Nephron progenitor cell (in vitro differentiated cells): ENCODE data around the gene SIVA1.

Experiments used
- DNase-seq: peaks from one replicate; pipeline ENCODE4 v3.0.0; 2021
- H3K27ac Mint-ChIP-seq: 2 replicates; pipeline ENCODE4 v1.8.0; 2021; ENCODE audit warnings: mild to moderate bottlenecking, moderate library complexity, mixed read lengths
- H3K27me3 Mint-ChIP-seq: 2 replicates; pipeline ENCODE4 v1.8.0; 2021; ENCODE audit warnings: mild to moderate bottlenecking, low read depth, mixed read lengths; ENCODE audit not compliant: poor library complexity
- H3K36me3 Mint-ChIP-seq: 2 replicates; pipeline ENCODE4 v1.8.0; 2021; ENCODE audit warnings: low read depth, mixed read lengths
- H3K4me1 Mint-ChIP-seq: 2 replicates; pipeline ENCODE4 v1.8.0; 2021; ENCODE audit warnings: mixed read lengths
- H3K4me3 Mint-ChIP-seq: 2 replicates; pipeline ENCODE4 v1.8.0; 2021; ENCODE audit warnings: mild to moderate bottlenecking, moderate library complexity, mixed read lengths
- H3K9me3 Mint-ChIP-seq: 2 replicates; pipeline ENCODE4 v1.8.0; 2021; ENCODE audit warnings: mild to moderate bottlenecking, moderate library complexity, mixed read lengths
- TF ChIP-seq, protein P1 (sequence below): fragments of 200-600 bp; sonication (generic); IDR thresholded peaks from 2 replicates; pipeline ENCODE4 v1.5.0; 2021; ENCODE audit warnings: antibody characterized with exemption

SIVA1 gene

DNA sequence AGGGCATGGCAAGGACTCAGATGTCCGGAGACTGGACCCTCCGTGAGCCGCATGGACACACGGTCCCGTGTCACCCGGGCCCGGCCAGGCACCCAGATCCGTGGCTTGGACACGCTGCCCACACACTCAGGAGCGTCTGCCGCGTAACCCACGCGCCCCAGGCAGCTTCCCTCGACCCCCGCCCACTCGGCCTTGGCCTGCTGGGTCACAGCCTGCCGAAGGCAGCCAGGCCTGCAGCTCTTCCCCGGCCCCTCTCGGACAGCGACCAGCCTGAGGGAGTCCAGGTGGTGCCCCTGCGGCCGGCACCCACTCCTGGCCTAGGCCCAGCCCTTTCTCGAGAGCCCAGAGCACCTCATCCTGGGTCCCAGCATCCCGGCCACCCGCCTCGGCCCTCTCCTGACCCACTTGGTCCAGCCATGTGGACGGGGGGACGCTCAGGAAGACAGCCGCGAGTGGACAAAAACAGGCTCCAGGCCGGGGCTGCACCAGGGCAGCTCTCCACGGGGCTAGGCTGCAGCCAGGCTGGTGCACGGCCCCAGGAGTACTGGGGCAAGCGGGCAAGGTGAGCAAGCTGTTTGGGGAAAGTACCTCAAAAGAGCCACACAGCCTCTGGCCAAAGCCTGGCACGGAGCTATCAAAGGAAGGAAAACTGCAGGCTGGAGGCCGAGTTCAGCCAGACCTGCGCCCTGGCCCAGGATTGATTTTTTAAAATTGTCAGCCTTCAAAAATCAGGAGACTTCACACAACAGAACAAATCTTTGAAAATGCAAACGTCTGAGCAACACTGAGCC, 36.1 kb downstream of the SIVA1 start:
- H3K4me1 Mint-ChIP-seq = peaks cover 19% of the 10 kb centered on the region
- H3K9me3 Mint-ChIP-seq = no peaks in the 10 kb centered on the region
- no peak overlapping the region for H3K4me3 Mint-ChIP-seq
- H3K36me3 Mint-ChIP-seq = no peaks in the 10 kb centered on the region
- H3K27ac Mint-ChIP-seq = no peak overlapping the region
- no peaks in the 10 kb centered on the region for H3K27me3 Mint-ChIP-seq
- DNase-seq = no peak
- TF ChIP-seq, protein P1, sequence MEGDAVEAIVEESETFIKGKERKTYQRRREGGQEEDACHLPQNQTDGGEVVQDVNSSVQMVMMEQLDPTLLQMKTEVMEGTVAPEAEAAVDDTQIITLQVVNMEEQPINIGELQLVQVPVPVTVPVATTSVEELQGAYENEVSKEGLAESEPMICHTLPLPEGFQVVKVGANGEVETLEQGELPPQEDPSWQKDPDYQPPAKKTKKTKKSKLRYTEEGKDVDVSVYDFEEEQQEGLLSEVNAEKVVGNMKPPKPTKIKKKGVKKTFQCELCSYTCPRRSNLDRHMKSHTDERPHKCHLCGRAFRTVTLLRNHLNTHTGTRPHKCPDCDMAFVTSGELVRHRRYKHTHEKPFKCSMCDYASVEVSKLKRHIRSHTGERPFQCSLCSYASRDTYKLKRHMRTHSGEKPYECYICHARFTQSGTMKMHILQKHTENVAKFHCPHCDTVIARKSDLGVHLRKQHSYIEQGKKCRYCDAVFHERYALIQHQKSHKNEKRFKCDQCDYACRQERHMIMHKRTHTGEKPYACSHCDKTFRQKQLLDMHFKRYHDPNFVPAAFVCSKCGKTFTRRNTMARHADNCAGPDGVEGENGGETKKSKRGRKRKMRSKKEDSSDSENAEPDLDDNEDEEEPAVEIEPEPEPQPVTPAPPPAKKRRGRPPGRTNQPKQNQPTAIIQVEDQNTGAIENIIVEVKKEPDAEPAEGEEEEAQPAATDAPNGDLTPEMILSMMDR = no peak

DNA sequence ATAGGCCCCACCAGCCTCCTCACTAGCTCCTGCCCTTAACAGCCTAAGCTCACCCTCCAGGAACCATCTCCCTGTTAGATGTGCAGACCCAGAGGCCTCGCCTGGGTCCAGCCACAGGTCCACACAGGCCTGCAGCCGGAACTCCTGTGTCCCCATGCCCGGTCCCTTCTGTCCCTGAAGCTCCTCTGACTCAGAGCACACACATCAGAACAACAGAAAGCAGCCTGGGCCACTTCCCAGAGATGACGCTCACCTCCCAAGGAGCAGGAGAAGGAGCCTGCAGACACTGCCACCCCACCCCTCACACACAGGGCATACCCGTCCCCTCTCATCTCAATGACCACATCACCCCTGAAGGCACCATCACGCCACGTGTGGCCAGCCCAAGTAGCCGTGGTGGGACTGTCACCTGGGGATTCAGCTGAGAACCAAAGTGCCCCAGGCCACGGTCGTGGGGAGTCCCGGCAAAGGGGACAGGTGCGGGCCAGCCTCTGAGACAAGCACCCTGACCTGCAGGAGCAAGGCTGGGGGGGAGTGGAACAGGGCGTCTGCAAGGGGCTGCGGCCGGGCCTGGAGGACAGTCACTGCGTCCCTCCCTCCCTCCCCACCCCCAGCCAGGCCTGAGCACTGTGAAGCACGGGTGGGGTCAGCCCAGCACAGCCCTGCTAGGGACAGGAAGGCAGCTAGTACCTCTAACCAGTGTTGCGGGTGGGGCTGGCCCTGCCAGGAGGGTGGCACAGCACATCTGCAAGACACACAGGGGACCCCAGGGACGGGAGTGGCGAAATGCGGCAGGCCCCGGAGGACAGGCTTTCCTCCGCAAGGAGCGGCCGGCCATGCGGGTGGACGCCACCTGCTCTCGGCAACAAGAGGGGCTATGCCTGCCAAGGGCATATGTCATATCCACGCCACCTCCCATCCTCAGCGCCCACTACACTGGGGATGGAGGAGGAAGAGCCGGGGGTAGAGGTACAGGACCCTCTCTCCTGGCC, 37.1 kb downstream of the SIVA1 start:
- Mint-ChIP-seq H3K9me3 (no peaks in the 10 kb centered on the region), H3K4me3 (no peak overlapping the region), H3K36me3 (no peaks in the 10 kb centered on the region), H3K27ac (no peak overlapping the region), H3K27me3 (no peaks in the 10 kb centered on the region), H3K4me1 (peaks cover 26% of the 10 kb centered on the region)
- DNase-seq = no peak
- TF ChIP-seq, protein P1 = no peak

DNA sequence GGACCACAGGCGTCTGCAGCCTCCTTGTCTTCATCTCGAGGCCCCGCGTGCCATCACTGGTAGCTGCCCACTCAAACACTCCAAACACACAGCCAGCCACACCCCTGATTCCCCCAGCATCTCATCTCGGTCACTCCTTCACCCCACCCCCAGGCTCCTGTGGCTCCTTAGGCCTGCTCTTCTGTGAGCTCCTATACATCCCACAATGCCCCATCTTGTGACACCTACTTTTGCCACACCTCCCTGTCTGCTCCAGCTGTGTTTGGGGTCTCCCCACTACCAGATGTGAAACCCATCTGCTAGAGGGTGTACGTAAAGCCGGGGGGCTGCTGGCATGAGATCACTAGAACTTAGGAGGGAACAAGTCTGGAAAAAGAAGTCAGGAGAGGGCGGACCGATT, 38.5 kb downstream of the SIVA1 start:
- H3K9me3 Mint-ChIP-seq = no peaks in the 10 kb centered on the region
- H3K27ac Mint-ChIP-seq = no peak overlapping the region
- H3K27me3 Mint-ChIP-seq = no peaks in the 10 kb centered on the region
- TF ChIP-seq, protein P1 = no peak
- no peaks in the 10 kb centered on the region for H3K36me3 Mint-ChIP-seq
- H3K4me1 Mint-ChIP-seq = peaks cover 32% of the 10 kb centered on the region
- H3K4me3 Mint-ChIP-seq = no peak overlapping the region
- DNase-seq = no peak

DNA sequence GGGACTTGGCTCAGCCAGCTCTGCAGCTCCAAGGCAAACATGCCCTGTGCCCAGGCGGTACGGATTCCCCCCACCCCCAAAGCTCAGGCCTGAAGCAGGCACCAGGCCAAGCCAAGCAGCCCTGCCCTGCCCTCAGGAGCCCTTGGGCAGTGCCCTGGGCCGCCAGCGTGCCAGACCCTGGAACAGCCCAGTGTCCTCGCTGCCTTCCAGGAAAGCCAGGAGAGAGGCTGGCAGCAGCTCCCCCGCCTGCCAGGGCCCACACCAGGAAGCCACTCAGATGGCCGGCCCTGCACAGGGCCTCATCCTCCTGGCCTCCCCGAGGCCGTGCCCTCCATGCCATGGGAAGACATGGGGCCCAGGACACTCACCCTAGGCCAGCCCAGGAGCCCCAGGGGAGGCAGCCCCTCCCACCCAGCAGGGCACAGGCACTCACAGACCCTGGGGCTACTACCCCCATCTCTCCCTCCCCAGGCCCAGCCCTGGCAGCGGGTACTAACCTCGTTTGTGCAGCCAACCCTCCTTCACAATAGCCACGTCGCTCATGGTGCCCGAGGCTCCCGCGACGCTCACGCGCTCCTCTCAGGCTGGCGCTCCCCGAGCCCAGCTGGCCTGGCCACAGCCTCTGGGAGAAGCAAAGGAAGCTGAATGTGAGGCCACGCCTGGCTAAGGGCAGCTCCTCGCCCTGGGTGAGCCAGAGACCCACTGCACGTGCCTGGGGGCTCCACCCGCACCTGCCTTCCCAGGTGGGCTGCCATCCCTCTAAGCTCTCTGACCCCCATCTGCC, 39.3 kb downstream of the SIVA1 start:
- TF ChIP-seq, protein P1 = no peak
- Mint-ChIP-seq H3K36me3 (no peaks in the 10 kb centered on the region), H3K4me1 (peaks cover 40% of the 10 kb centered on the region), H3K27ac (no peak overlapping the region), H3K4me3 (no peak overlapping the region), H3K9me3 (no peaks in the 10 kb centered on the region), H3K27me3 (no peaks in the 10 kb centered on the region)
- DNase-seq = no peak

DNA sequence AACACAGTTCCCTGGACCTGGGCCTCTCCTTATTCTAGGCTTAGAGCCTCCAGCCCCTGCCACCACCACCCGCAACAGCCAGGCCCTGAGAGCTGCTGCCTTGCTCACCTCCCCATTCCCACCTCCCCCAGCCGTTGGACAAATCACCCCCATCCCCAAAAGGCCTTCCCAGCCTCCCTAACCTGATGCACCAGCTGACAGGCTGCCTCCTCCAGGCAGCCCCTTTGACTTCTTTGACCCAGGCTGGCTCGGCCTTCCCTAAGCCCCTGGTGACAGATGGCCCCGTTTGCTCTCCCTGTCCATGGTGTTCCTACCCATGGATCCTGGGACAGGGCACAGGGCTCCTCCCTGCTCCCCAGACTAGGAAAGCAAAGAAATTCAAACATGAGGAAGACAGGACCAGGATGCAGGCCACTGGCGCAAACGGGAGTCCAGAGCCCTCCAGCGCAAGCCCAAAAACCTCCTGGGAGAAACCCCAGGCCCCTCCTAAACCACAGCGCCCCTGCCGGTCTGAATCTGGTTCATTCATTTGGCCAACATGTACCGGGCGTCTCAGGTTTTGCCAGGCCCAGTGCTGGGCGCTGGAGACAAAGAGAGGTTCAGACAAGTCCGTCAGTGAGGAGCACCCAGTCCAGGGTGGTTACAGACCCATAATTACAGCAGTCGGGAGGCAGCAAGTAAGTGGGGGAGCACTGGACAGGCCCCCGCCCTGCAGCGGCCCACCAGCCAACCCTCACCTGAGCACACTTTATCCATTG, 40.2 kb downstream of the SIVA1 start:
- H3K9me3 Mint-ChIP-seq = no peaks in the 10 kb centered on the region
- peaks cover 47% of the 10 kb centered on the region for H3K4me1 Mint-ChIP-seq
- no peaks in the 10 kb centered on the region for H3K27me3 Mint-ChIP-seq
- no peaks in the 10 kb centered on the region for H3K36me3 Mint-ChIP-seq
- TF ChIP-seq, protein P1 = peak; percentile 35
- peak overlapping the region; percentile 90 for H3K4me3 Mint-ChIP-seq
- peak overlapping the region; percentile 72 for H3K27ac Mint-ChIP-seq
- peak; percentile 56 for DNase-seq
